ENCODE measurements around the gene BLACAT1.

BLACAT1 gene

DNA sequence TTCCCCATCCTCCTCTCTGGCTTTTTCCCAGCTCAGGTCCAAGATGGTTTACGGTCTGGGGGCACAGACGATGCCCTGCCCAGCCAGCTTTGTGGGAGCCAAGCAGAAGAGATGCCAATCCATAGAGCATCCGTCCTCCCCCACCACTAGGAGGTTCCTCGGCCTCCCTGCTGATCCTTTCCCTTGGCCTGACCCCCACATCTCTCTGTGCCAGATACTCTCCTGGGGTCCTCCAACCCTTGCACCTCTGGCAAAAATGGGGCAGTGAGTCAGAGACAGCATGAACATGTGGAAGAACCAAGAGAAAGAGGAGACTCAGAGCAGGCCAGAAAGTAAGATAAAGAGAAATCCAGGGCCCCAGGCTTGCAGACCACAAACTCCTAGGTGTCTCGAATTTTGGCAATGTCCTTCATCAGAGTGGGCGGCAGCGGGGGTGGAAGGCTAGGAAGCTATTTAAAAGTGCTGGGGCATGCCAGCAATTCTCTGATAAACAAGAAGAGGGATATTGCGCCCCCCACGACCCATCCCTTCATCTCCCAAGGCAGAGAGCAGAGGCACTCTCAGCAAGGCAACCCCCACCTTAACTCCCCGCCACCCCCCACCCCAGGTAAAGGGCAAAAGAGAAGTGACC lies 11.4 kb downstream of the BLACAT1 start:
- TF ChIP-seq EGR1 (IDR thresholded peaks at IDR 0.05), result peak; percentile 59; the same call in 1 of the 2 replicates
- TF ChIP-seq FOXM1 (IDR thresholded peaks at IDR 0.05; ENCODE audit: borderline replicate concordance, low read depth), result no peak

DNA sequence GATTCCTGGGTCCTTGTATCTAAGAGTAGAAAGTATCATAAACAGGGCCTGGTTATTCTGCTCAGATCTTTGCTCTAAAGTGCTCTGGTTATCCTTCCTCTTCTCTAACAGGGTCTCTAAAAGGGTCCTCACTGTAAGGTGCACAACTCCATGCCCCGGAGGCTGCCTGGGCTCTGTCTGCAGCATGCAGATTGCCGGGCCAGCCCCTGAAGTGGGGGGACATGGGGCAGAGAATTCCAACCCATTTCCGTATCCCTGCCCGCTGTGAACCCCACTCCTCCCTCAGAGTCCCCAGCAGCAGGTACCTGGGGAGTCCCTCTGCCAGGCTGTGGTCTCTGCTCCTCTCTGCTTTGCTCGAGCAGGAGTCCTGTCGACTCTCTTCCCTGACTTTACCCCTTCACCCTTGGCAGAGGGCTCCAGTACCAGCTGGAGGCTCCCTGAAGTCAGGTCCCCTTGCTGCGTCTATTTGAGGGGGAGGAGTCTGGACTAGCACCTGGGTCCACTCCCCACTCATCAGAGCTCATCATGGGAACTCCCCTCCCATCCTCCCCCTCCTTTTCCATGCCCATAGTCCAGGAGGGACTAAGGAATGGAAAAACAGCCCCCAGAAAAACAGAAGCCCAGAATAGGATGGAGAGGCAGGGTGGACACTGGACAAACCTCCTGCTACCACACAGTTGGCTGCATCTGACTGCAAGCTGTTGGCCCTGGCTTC lies 12.1 kb downstream of the BLACAT1 start:
- TF ChIP-seq TEAD4 (IDR thresholded peaks at IDR 0.05) (no peak), TCF12 (IDR thresholded peaks at IDR 0.05; ENCODE audit: low read depth) (no peak), TAF1 (IDR thresholded peaks at IDR 0.05; ENCODE audit: low read depth) (no peak), YY1 (IDR thresholded peaks at IDR 0.05; ENCODE audit: low read depth) (no peak), RAD21 (IDR thresholded peaks at IDR 0.05; ENCODE audit: low read depth) (no peak), EGR1 (IDR thresholded peaks at IDR 0.05) (no peak), NFIC (IDR thresholded peaks at IDR 0.05) (no peak), MAX (IDR thresholded peaks at IDR 0.05) (no peak), FOXM1 (IDR thresholded peaks at IDR 0.05; ENCODE audit: borderline replicate concordance, low read depth) (no peak), REST (IDR thresholded peaks at IDR 0.05; ENCODE audit: low read depth) (no peak), CREB1 (IDR thresholded peaks at IDR 0.05; ENCODE audit: low read depth) (no peak), CEBPB (IDR thresholded peaks at IDR 0.05) (no peak), ZBTB7A (IDR thresholded peaks at IDR 0.05; ENCODE audit: low read depth) (no peak), EP300 (IDR thresholded peaks at IDR 0.05; ENCODE audit: borderline replicate concordance) (no peak)
- TF ChIP-seq, protein P1, sequence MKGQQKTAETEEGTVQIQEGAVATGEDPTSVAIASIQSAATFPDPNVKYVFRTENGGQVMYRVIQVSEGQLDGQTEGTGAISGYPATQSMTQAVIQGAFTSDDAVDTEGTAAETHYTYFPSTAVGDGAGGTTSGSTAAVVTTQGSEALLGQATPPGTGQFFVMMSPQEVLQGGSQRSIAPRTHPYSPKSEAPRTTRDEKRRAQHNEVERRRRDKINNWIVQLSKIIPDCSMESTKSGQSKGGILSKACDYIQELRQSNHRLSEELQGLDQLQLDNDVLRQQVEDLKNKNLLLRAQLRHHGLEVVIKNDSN (IDR thresholded peaks at IDR 0.05), result no peak

- TF ChIP-seq REST (IDR thresholded peaks at IDR 0.05; ENCODE audit: low read depth) (peak; percentile 55), TCF12 (IDR thresholded peaks at IDR 0.05; ENCODE audit: low read depth) (peak; percentile 98), ZBTB7A (IDR thresholded peaks at IDR 0.05; ENCODE audit: low read depth) (no peak), EP300 (IDR thresholded peaks at IDR 0.05; ENCODE audit: borderline replicate concordance) (peak; percentile 97), TEAD4 (IDR thresholded peaks at IDR 0.05) (peak; percentile 75; the same call in 1 of the 2 replicates), RAD21 (IDR thresholded peaks at IDR 0.05; ENCODE audit: low read depth) (peak; percentile 32; the same call in 1 of the 2 replicates), YY1 (IDR thresholded peaks at IDR 0.05; ENCODE audit: low read depth) (0 out of 2 replicates have a peak, but pooled peaks have one; percentile 61), FOXM1 (IDR thresholded peaks at IDR 0.05; ENCODE audit: borderline replicate concordance, low read depth) (peak; percentile 13; the same call in 1 of the 2 replicates), CREB1 (IDR thresholded peaks at IDR 0.05; ENCODE audit: low read depth) (no peak), CEBPB (IDR thresholded peaks at IDR 0.05) (no peak), EGR1 (IDR thresholded peaks at IDR 0.05) (no peak), MAX (IDR thresholded peaks at IDR 0.05) (peak; percentile 82), TAF1 (IDR thresholded peaks at IDR 0.05; ENCODE audit: low read depth) (no peak), NFIC (IDR thresholded peaks at IDR 0.05) (peak; percentile 90)
- TF ChIP-seq, protein P1 (IDR thresholded peaks at IDR 0.05), result peak; percentile 2; the same call in 1 of the 2 replicates
Measured at GRCh38 chr1:205442051-205442725, 13.7 kb downstream of the BLACAT1 start.

- 0 out of 2 replicates have a peak, but pooled peaks have one; percentile 27 for TF ChIP-seq CEBPB (IDR thresholded peaks at IDR 0.05)
- TF ChIP-seq ZBTB7A (IDR thresholded peaks at IDR 0.05; ENCODE audit: low read depth), result no peak; the same call in 1 of the 2 replicates
- no peak for TF ChIP-seq REST (IDR thresholded peaks at IDR 0.05; ENCODE audit: low read depth)
- no peak for TF ChIP-seq NFIC (IDR thresholded peaks at IDR 0.05)
- no peak for TF ChIP-seq TAF1 (IDR thresholded peaks at IDR 0.05; ENCODE audit: low read depth)
- TF ChIP-seq MAX (IDR thresholded peaks at IDR 0.05), result no peak
- TF ChIP-seq YY1 (IDR thresholded peaks at IDR 0.05; ENCODE audit: low read depth), result no peak
- TF ChIP-seq FOXM1 (IDR thresholded peaks at IDR 0.05; ENCODE audit: borderline replicate concordance, low read depth), result peak; percentile 93
Measured at GRCh38 chr1:205441716-205442050, 14.2 kb downstream of the BLACAT1 start.
